Activated T-cell treated with anti-CD3 and anti-CD28 coated beads, Interleukin-2, amount 50 U/mL, for 72 hours (primary cell): ENCODE data around the gene SOX14. TPM values are rescaled to one million over a fixed set of nuclear protein-coding genes. Genes with fewer than 3 reads are reported as not detected.

Experiments
- ATAC-seq, 2 donors: fragments of 150-1000 bp; cut with Tn5 transposase; replicated peaks in 1 of 2; 2 replicates each; pipeline ENCODE4 v1.10.0; 2021; ENCODE audit warnings: moderate library complexity in 2 of 2, mild to moderate bottlenecking in 1 of 2
- DNase-seq, 2 donors: peaks; one replicate each; pipeline ENCODE4 v3.0.0; 2021 to 2022; ENCODE audit warnings: mixed read lengths in 1 of 2
- H3K27ac Mint-ChIP-seq: one replicate; pipeline ENCODE4 v1.8.0; 2022; ENCODE audit warnings: mild to moderate bottlenecking, moderate library complexity, mixed read lengths
- H3K27me3 Mint-ChIP-seq: one replicate; pipeline ENCODE4 v1.8.0; 2022; ENCODE audit warnings: low read depth, mixed read lengths
- H3K36me3 Mint-ChIP-seq, 2 donors: one replicate each; pipeline ENCODE4 v1.8.0; 2022; ENCODE audit warnings: mixed read lengths in 2 of 2, mild to moderate bottlenecking in 1 of 2; ENCODE audit not compliant: insufficient read depth in 2 of 2
- H3K4me1 Mint-ChIP-seq: one replicate; pipeline ENCODE4 v1.8.0; 2022; ENCODE audit warnings: low read depth, mixed read lengths
- H3K4me3 Mint-ChIP-seq, 2 donors: one replicate each; pipeline ENCODE4 v1.8.0; 2022; ENCODE audit warnings: mild to moderate bottlenecking in 2 of 2, mixed read lengths in 2 of 2, moderate library complexity in 2 of 2
- H3K9me3 Mint-ChIP-seq, 2 donors: one replicate each; pipeline ENCODE4 v1.8.0; 2022; ENCODE audit warnings: mixed read lengths in 2 of 2
- total RNA-seq, 2 donors: library from RNA; stranded (reverse); gene quantifications; one replicate each; pipeline ENCODE4 v1.2.3, GENCODE V29; 2022

The SOX14 gene
- total RNA-seq, 2 donors from 2014 or later: not detected

GRCh38 chr3:137763594-137763938 is 549 bp upstream of the SOX14 start:
- Mint-ChIP-seq H3K4me1 (peaks cover 13% of the 10 kb centered on the region), H3K27me3 (peaks cover 80% of the 10 kb centered on the region), H3K27ac (no peak overlapping the region), H3K4me3 (peak overlapping the region; percentile 36 to 64), H3K36me3 (peaks cover 0 to 2% of the 10 kb centered on the region in 2 donors), H3K9me3 (no peaks in the 10 kb centered on the region)
- no peak for DNase-seq
- ATAC-seq: peak in 1 of 2 donors; percentile 15

- no peak overlapping the region for H3K4me3 Mint-ChIP-seq
- H3K4me1 Mint-ChIP-seq: peaks cover 14% of the 10 kb centered on the region
- H3K27me3 Mint-ChIP-seq: peaks cover 85% of the 10 kb centered on the region
- no peak for DNase-seq
- H3K36me3 Mint-ChIP-seq: peaks cover 0 to 2% of the 10 kb centered on the region in 2 donors
- H3K27ac Mint-ChIP-seq: no peak overlapping the region
- no peaks in the 10 kb centered on the region for H3K9me3 Mint-ChIP-seq
- ATAC-seq: no peak
These were observed 621 bp downstream of the SOX14 start for GRCh38 chr3:137764563-137765309.

GRCh38 chr3:137765310-137766033 is 1.4 kb downstream of the SOX14 start:
- peak overlapping the region; percentile 55 for H3K27ac Mint-ChIP-seq
- peaks cover 18% of the 10 kb centered on the region for H3K4me1 Mint-ChIP-seq
- peaks cover 0 to 2% of the 10 kb centered on the region in 2 donors for H3K36me3 Mint-ChIP-seq
- H3K4me3 Mint-ChIP-seq: peak overlapping the region in 1 of 2 donors; percentile 43
- no peaks in the 10 kb centered on the region for H3K9me3 Mint-ChIP-seq
- peaks cover 85% of the 10 kb centered on the region for H3K27me3 Mint-ChIP-seq
- no peak for DNase-seq
- ATAC-seq: no peak

- Mint-ChIP-seq H3K4me3 (no peak overlapping the region), H3K27me3 (peaks cover 80% of the 10 kb centered on the region), H3K9me3 (no peaks in the 10 kb centered on the region), H3K36me3 (peaks cover 0 to 2% of the 10 kb centered on the region in 2 donors), H3K4me1 (peaks cover 18% of the 10 kb centered on the region), H3K27ac (peak overlapping the region; percentile 55)
- DNase-seq (no peak), ATAC-seq (no peak)
These were observed 2.1 kb downstream of the SOX14 start for GRCh38 chr3:137766041-137766875.

- Mint-ChIP-seq H3K9me3 (no peaks in the 10 kb centered on the region), H3K4me3 (no peak overlapping the region), H3K4me1 (peaks cover 24% of the 10 kb centered on the region), H3K36me3 (peaks cover 2% of the 10 kb centered on the region in 2 donors), H3K27me3 (peaks cover 79% of the 10 kb centered on the region), H3K27ac (no peak overlapping the region)
- DNase-seq (no peak), ATAC-seq (no peak)
These were observed 2.9 kb downstream of the SOX14 start for GRCh38 chr3:137766876-137767537.

DNA sequence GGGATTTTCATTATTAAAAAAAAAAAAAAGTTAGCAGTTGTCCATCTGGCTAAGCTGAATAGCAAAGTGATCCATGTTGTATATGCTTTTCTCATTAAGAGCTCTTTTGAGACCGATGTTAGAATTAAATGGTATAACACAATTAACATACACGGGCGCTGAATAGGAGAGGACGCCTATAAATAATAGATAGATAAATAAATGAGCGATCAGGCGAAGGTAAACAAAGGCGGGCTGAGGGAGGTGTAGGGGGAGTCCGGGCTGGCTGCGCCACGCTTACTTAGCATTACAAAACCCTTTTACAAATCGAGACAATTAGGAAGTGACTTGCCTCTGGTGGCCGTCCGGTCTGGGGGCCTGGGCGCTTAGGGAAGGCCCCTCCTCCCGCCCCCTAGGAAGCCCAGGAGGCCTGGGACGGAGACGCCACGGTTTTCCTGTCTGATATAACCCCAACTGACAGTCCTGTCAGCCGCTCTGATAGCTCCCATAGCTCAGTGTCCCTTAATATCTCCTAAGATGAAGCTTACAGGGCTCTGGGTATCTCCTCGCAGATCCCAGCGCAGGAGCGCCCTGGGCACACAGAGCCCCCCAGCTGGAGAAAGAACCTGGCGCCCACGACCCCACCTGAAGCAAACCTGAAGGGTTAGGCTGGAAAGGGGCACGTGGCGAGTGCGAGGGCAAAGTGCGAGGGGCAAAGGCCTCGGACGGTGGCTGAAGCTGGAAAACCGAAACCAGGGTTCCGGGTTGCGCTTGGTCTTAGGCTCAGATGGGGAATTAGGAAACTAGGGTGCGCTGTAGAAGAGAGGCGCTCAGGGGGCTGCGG is 3.6 kb downstream of the SOX14 start:
- H3K27me3 Mint-ChIP-seq: peaks cover 79% of the 10 kb centered on the region
- peak overlapping the region; percentile 31 to 39 for H3K4me3 Mint-ChIP-seq
- H3K4me1 Mint-ChIP-seq: peaks cover 26% of the 10 kb centered on the region
- no peak overlapping the region for H3K27ac Mint-ChIP-seq
- ATAC-seq (no peak), DNase-seq (no peak)
- H3K36me3 Mint-ChIP-seq: peaks cover 2% of the 10 kb centered on the region in 2 donors
- H3K9me3 Mint-ChIP-seq: no peaks in the 10 kb centered on the region

GRCh38 chr3:137768361-137769321 is 4.5 kb downstream of the SOX14 start:
- Mint-ChIP-seq H3K27ac (no peak overlapping the region), H3K4me3 (peak overlapping the region; percentile 49 to 53), H3K27me3 (peaks cover 80% of the 10 kb centered on the region), H3K9me3 (no peaks in the 10 kb centered on the region), H3K36me3 (peaks cover 2 to 4% of the 10 kb centered on the region in 2 donors), H3K4me1 (peaks cover 25% of the 10 kb centered on the region)
- DNase-seq: no peak
- no peak for ATAC-seq

- Mint-ChIP-seq H3K27ac (no peak overlapping the region), H3K4me1 (peaks cover 19% of the 10 kb centered on the region), H3K27me3 (peaks cover 88% of the 10 kb centered on the region), H3K4me3 (peak overlapping the region; percentile 2 to 56), H3K9me3 (no peaks in the 10 kb centered on the region), H3K36me3 (peaks cover 2 to 4% of the 10 kb centered on the region in 2 donors)
- no peak for ATAC-seq
- no peak for DNase-seq
These were observed 5.4 kb downstream of the SOX14 start for GRCh38 chr3:137769322-137770065.

- DNase-seq (no peak), ATAC-seq (no peak)
- Mint-ChIP-seq H3K27ac (no peak overlapping the region), H3K4me1 (peaks cover 19% of the 10 kb centered on the region), H3K27me3 (peaks cover 95% of the 10 kb centered on the region), H3K9me3 (no peaks in the 10 kb centered on the region), H3K4me3 (peak overlapping the region; percentile 39 to 56), H3K36me3 (peaks cover 2 to 4% of the 10 kb centered on the region in 2 donors)
These were observed 6.1 kb downstream of the SOX14 start for GRCh38 chr3:137770066-137770834.

DNA sequence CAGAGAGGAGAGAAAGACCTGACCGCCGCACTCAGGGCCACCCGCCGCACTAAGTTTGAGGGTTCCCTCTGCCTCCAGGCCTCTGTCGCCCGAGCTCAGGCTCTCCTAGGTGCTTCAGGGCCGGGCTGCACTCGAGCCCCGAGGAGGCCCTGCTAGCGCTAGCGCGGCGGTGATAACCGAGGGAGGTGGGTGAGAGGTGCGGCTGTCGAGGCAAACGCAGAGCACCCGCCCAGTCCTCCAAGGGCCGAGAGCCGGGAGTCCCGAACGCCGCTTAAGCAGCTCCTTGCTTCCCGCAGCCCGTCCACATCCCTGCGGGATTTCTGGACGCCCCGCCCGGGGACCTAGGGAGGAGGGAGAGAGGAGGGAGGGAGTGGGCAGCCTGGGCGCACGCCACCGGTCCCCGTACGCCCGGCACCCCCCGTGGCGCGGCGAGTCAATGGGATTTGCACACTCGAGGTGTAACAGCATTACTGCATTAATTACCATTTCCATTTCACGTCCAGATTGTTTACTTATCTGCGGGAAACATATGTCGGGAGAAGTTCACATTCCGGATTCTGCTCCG is 6.8 kb downstream of the SOX14 start:
- Mint-ChIP-seq H3K27me3 (peaks cover 91% of the 10 kb centered on the region), H3K9me3 (no peaks in the 10 kb centered on the region), H3K4me3 (peak overlapping the region; percentile 32 to 83), H3K4me1 (peaks cover 13% of the 10 kb centered on the region), H3K27ac (no peak overlapping the region), H3K36me3 (peaks cover 0 to 4% of the 10 kb centered on the region in 2 donors)
- DNase-seq (no peak), ATAC-seq (peak in 1 of 2 donors; percentile 17)
